ENCODE data around the gene CLCF1. TPM values are rescaled to one million over a fixed set of nuclear protein-coding genes. Genes with fewer than 3 reads are reported as not detected.

CLCF1 gene
- total and polyA plus RNA-seq, 4 donors: 2.6 to 19.5 (median 9.9) TPM

DNA sequence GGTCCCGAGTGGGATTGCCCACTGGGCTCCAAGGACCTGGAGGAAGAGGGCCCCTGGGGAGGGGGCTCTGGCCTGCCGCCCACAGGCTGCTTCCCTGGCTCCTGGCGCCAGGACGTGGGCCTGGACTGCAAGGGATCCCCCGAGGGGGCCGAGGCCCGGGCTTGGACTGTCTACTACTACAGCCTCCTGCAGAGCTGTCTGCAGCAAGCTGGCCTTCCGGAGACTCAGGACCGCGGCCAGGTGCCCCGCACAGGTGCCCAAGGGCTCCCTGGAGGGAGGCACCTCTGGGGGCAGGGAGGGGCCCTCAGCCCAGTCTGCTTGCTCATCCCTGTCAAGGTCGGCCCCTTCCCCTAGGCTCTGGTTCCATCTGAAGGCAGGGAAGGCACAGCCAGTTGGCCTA lies 44.0 kb upstream of the CLCF1 start:
- Histone ChIP-seq H3K27me3 (ENCODE audit: control insufficient read depth in 1 of 2, insufficient read depth in 2 of 2, low read length in 1 of 2) (no peaks in the 10 kb centered on the region), H3K4me3 (ENCODE audit: low read length in 2 of 2) (no peak overlapping the region), H3K9me3 (ENCODE audit: control insufficient read depth, low read length) (no peaks in the 10 kb centered on the region), H3K4me1 (ENCODE audit: control insufficient read depth in 1 of 2, insufficient read depth in 2 of 2, low read length in 2 of 2) (no peaks in the 10 kb centered on the region), H3K36me3 (ENCODE audit: control insufficient read depth in 1 of 2, insufficient read depth in 2 of 2, low read length in 1 of 2) (no peaks in the 10 kb centered on the region), H3K27ac (ENCODE audit: low read depth in 1 of 2, low read length in 2 of 2) (peak overlapping the region in 1 of 2 donors; percentile 54)
- 84 to 85% methylated on average over 12 of the region's 12 CpGs for WGBS, 2 donors
- ATAC-seq (ENCODE audit: low FRiP score) (no peak), DNase-seq (no peak)
- intact Hi-C loops (cut with DNase I): no loop called here

- Histone ChIP-seq H3K4me1 (ENCODE audit: control insufficient read depth in 1 of 2, insufficient read depth in 2 of 2, low read length in 2 of 2) (no peaks in the 10 kb centered on the region), H3K9me3 (ENCODE audit: control insufficient read depth, low read length) (no peaks in the 10 kb centered on the region), H3K27me3 (ENCODE audit: control insufficient read depth in 1 of 2, insufficient read depth in 2 of 2, low read length in 1 of 2) (no peaks in the 10 kb centered on the region), H3K36me3 (ENCODE audit: control insufficient read depth in 1 of 2, insufficient read depth in 2 of 2, low read length in 1 of 2) (no peaks in the 10 kb centered on the region), H3K4me3 (ENCODE audit: low read length in 2 of 2) (no peak overlapping the region), H3K27ac (ENCODE audit: low read depth in 1 of 2, low read length in 2 of 2) (peak overlapping the region in 1 of 2 donors; percentile 54)
- DNase-seq (no peak), ATAC-seq (ENCODE audit: low FRiP score) (no peak)
- intact Hi-C loops (cut with DNase I): no loop called here
- WGBS, 2 donors: 11 to 22% methylated on average over 19 to 21 of the region's 21 CpGs
These were observed 43.3 kb upstream of the CLCF1 start for GRCh38 chr11:67416416-67417335.

GRCh38 chr11:67415501-67416304 lies 42.3 kb upstream of the CLCF1 start, which contains the start of gene CARNS1:
Gene CARNS1 (plus strand): TSS chr11:67415678. CDS start chr11:67416200, 522 bp downstream.
- peak within 1 kb of the TSS; percentile 15 to 50 for H3K4me3 ChIP-seq (ENCODE audit: low read length in 2 of 2)
- intact Hi-C loops (cut with DNase I): no loop called here
- DNase-seq: no peak
- H3K27me3 ChIP-seq (ENCODE audit: control insufficient read depth in 1 of 2, insufficient read depth in 2 of 2, low read length in 1 of 2): no peaks in the 10 kb centered on the region
- peak within 1 kb of the TSS in 1 of 2 donors; percentile 54 for H3K27ac ChIP-seq (ENCODE audit: low read depth in 1 of 2, low read length in 2 of 2)
- no peak for ATAC-seq (ENCODE audit: low FRiP score)
- H3K9me3 ChIP-seq (ENCODE audit: control insufficient read depth, low read length): no peaks in the 10 kb centered on the region
- H3K4me1 ChIP-seq (ENCODE audit: control insufficient read depth in 1 of 2, insufficient read depth in 2 of 2, low read length in 2 of 2): no peaks in the 10 kb centered on the region
- 2 to 3% methylated on average over 49 to 67 of the region's 67 CpGs for WGBS, 2 donors
- no peaks in the 10 kb centered on the region for H3K36me3 ChIP-seq (ENCODE audit: control insufficient read depth in 1 of 2, insufficient read depth in 2 of 2, low read length in 1 of 2)

- Histone ChIP-seq H3K4me1 (ENCODE audit: control insufficient read depth in 1 of 2, insufficient read depth in 2 of 2, low read length in 2 of 2) (no peaks in the 10 kb centered on the region), H3K27ac (ENCODE audit: low read depth in 1 of 2, low read length in 2 of 2) (no peak overlapping the region), H3K36me3 (ENCODE audit: control insufficient read depth in 1 of 2, insufficient read depth in 2 of 2, low read length in 1 of 2) (no peaks in the 10 kb centered on the region), H3K4me3 (ENCODE audit: low read length in 2 of 2) (no peak overlapping the region), H3K9me3 (ENCODE audit: control insufficient read depth, low read length) (no peaks in the 10 kb centered on the region), H3K27me3 (ENCODE audit: control insufficient read depth in 1 of 2, insufficient read depth in 2 of 2, low read length in 1 of 2) (no peaks in the 10 kb centered on the region)
- whole genome bisulfite sequencing, 2 donors: 76 to 90% methylated on average over 2 of the region's 2 CpGs
- intact Hi-C loops (cut with DNase I): no loop called here
- no peak for DNase-seq
- no peak for ATAC-seq (ENCODE audit: low FRiP score)
These were observed 40.0 kb upstream of the CLCF1 start for GRCh38 chr11:67413266-67413849.

- Histone ChIP-seq H3K4me1 (ENCODE audit: control insufficient read depth in 1 of 2, insufficient read depth in 2 of 2, low read length in 2 of 2) (no peaks in the 10 kb centered on the region), H3K27me3 (ENCODE audit: control insufficient read depth in 1 of 2, insufficient read depth in 2 of 2, low read length in 1 of 2) (no peaks in the 10 kb centered on the region)
- WGBS, 2 donors: 74 to 80% methylated on average over 9 of the region's 9 CpGs
These were observed 39.2 kb upstream of the CLCF1 start for GRCh38 chr11:67412495-67413179.

DNA sequence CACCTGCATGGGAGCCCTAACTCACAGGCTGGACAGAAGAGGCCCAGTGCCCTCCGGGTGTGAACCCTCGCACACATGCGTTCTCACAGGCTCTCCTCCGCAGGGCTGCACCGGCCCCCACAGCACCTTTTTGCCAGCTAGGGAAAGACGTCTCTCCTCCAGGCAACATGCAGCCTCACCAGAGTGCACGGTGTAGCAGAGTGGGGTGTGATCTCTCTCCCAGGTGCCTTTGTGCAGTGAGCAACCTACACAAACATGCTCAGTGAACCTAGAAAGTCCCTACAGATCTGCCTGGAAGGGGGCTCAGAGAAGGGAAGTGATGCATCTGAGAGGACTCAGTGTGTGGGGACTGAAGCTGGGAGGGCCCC lies 38.4 kb upstream of the CLCF1 start:
- Histone ChIP-seq H3K4me3 (ENCODE audit: low read length in 2 of 2) (no peak overlapping the region), H3K27me3 (ENCODE audit: control insufficient read depth in 1 of 2, insufficient read depth in 2 of 2, low read length in 1 of 2) (no peaks in the 10 kb centered on the region), H3K9me3 (ENCODE audit: control insufficient read depth, low read length) (no peaks in the 10 kb centered on the region), H3K36me3 (ENCODE audit: control insufficient read depth in 1 of 2, insufficient read depth in 2 of 2, low read length in 1 of 2) (no peaks in the 10 kb centered on the region), H3K4me1 (ENCODE audit: control insufficient read depth in 1 of 2, insufficient read depth in 2 of 2, low read length in 2 of 2) (no peaks in the 10 kb centered on the region), H3K27ac (ENCODE audit: low read depth in 1 of 2, low read length in 2 of 2) (no peak overlapping the region)
- WGBS, 2 donors: 58 to 65% methylated on average over 7 of the region's 7 CpGs
- no peak for ATAC-seq (ENCODE audit: low FRiP score)
- intact Hi-C loops (cut with DNase I): no loop called here
- no peak for DNase-seq

More at GRCh38 chr11:67412495-67413179, 39.2 kb upstream of the CLCF1 start:
- Histone ChIP-seq H3K9me3 (ENCODE audit: control insufficient read depth, low read length) (no peaks in the 10 kb centered on the region), H3K27ac (ENCODE audit: low read depth in 1 of 2, low read length in 2 of 2) (no peak overlapping the region), H3K4me3 (ENCODE audit: low read length in 2 of 2) (no peak overlapping the region), H3K36me3 (ENCODE audit: control insufficient read depth in 1 of 2, insufficient read depth in 2 of 2, low read length in 1 of 2) (no peaks in the 10 kb centered on the region)
- ATAC-seq (ENCODE audit: low FRiP score): no peak
- intact Hi-C loops (cut with DNase I): no loop called here
- DNase-seq: no peak

DNA sequence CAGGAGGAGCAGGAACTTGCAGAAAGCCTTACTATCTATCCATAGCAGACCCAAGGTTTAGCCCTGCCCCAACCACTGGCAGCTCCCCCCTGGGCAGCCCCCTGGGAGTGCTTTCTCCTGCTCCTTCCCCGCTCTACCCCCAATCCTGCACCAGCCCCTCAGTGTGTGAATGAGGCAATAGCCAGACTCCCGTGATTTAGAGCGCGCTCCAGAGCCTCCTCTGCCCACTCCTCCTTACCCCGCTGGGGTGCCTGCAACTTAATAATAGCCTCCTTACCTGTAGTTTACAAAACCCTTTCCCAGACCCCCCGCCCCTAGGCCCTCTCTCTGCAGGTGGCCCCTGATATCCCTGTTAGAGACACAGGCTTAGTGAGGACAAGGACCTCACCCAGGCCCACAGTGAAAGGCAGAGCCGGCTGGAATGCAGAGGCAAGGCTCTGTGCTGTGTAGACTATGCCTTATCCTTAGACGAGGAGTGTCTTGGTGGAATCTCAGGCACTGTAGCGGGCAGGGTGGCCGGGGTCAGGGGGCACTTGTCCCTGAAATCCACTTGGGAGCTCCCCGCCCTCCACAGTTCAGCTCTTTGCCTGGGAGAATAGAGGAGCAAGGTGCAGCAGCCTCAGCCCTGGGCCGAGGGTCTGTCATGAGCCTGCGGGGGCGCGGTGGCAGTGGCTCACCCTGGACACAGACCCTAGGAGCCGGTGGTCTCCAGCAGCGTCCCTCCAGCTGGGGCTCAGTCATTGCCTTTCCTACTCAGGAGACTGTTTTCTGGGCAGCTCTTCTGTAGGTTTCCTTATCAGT lies 37.8 kb upstream of the CLCF1 start:
- Histone ChIP-seq H3K27me3 (ENCODE audit: control insufficient read depth in 1 of 2, insufficient read depth in 2 of 2, low read length in 1 of 2) (no peaks in the 10 kb centered on the region), H3K4me3 (ENCODE audit: low read length in 2 of 2) (no peak overlapping the region), H3K36me3 (ENCODE audit: control insufficient read depth in 1 of 2, insufficient read depth in 2 of 2, low read length in 1 of 2) (no peaks in the 10 kb centered on the region), H3K9me3 (ENCODE audit: control insufficient read depth, low read length) (no peaks in the 10 kb centered on the region), H3K4me1 (ENCODE audit: control insufficient read depth in 1 of 2, insufficient read depth in 2 of 2, low read length in 2 of 2) (no peaks in the 10 kb centered on the region), H3K27ac (ENCODE audit: low read depth in 1 of 2, low read length in 2 of 2) (no peak overlapping the region)
- intact Hi-C loops (cut with DNase I): no loop called here
- no peak for DNase-seq
- ATAC-seq (ENCODE audit: low FRiP score): no peak
- WGBS, 2 donors: 69 to 73% methylated on average over 17 of the region's 17 CpGs
